ENCODE results near the gene LYSMD1. TPM values are rescaled to one million over a fixed set of nuclear protein-coding genes. Genes with fewer than 3 reads are reported as not detected.
A peak's percentile ranks its signal among the peaks of the same experiment; 100 is the strongest.

The LYSMD1 gene
- total RNA-seq, 1 donor from 2014 or later: 9.9 TPM

DNA sequence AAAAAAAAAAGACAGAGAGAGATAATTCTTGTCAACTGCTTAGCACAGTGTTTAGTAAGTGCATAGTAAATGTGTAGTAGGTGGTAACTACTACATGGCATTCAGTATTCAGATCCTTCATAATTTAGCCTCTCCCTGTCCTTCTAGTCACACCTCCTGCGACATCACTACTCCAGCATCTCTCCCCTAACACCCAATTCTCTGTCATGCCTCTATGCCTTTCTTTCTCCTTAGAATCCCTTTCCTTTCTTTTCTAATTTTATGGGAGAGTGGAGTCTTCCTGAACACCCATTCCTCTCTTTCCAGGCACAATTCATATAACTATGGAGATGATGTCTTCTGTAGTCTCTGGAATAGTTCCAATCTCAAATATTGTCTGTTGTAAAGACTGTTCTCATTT is 28.2 kb upstream of the LYSMD1 start:
- no peaks in the 10 kb centered on the region for H3K27me3 ChIP-seq (ENCODE audit: insufficient read depth, low read length)
- H3K4me3 Mint-ChIP-seq (ENCODE audit: unreplicated experiment): no peak overlapping the region
- no peak overlapping the region for H3K4me3 ChIP-seq (ENCODE audit: insufficient read depth, low read depth, low read length)
- no peaks in the 10 kb centered on the region for H3K36me3 Mint-ChIP-seq (ENCODE audit: low read depth, unreplicated experiment)
- no peak for FAIRE-seq
- H3K4me2 ChIP-seq (ENCODE audit: low read length): no peak overlapping the region
- H3K27me3 Mint-ChIP-seq (ENCODE audit: low read depth, unreplicated experiment): no peaks in the 10 kb centered on the region
- H3K9me3 ChIP-seq (ENCODE audit: insufficient read depth, low read depth, low read length): no peaks in the 10 kb centered on the region
- H3K27ac Mint-ChIP-seq (ENCODE audit: unreplicated experiment): no peak overlapping the region
- H3K4me1 ChIP-seq (ENCODE audit: insufficient read depth, low read length): peaks cover 15% of the 10 kb centered on the region
- no peak overlapping the region for H3K9ac ChIP-seq (ENCODE audit: low read length)
- no peaks in the 10 kb centered on the region for H3K9me3 Mint-ChIP-seq (ENCODE audit: unreplicated experiment)
- peaks cover 3% of the 10 kb centered on the region for H4K20me1 ChIP-seq (ENCODE audit: insufficient read depth, low read length)
- no peak for TF ChIP-seq EZH2 (IDR thresholded peaks at IDR 0.05; ENCODE audit: insufficient read depth, low read length)
- TF ChIP-seq, protein P1, sequence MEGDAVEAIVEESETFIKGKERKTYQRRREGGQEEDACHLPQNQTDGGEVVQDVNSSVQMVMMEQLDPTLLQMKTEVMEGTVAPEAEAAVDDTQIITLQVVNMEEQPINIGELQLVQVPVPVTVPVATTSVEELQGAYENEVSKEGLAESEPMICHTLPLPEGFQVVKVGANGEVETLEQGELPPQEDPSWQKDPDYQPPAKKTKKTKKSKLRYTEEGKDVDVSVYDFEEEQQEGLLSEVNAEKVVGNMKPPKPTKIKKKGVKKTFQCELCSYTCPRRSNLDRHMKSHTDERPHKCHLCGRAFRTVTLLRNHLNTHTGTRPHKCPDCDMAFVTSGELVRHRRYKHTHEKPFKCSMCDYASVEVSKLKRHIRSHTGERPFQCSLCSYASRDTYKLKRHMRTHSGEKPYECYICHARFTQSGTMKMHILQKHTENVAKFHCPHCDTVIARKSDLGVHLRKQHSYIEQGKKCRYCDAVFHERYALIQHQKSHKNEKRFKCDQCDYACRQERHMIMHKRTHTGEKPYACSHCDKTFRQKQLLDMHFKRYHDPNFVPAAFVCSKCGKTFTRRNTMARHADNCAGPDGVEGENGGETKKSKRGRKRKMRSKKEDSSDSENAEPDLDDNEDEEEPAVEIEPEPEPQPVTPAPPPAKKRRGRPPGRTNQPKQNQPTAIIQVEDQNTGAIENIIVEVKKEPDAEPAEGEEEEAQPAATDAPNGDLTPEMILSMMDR (IDR thresholded peaks at IDR 0.05; ENCODE audit: insufficient read depth, low read depth, low read length): no peak
- no peak overlapping the region for H3K27ac ChIP-seq (ENCODE audit: low read depth, low read length)
- no peak for DNase-seq (ENCODE audit: low read depth)
- peaks cover 15% of the 10 kb centered on the region for H3K79me2 ChIP-seq (ENCODE audit: insufficient read depth, low read length)
- H2AFZ ChIP-seq (ENCODE audit: low read depth, low read length): no peak overlapping the region
- no peaks in the 10 kb centered on the region for H3K36me3 ChIP-seq (ENCODE audit: insufficient read depth, low read length)
- H3K4me1 Mint-ChIP-seq (ENCODE audit: low read depth, unreplicated experiment): peaks cover 8% of the 10 kb centered on the region

DNA sequence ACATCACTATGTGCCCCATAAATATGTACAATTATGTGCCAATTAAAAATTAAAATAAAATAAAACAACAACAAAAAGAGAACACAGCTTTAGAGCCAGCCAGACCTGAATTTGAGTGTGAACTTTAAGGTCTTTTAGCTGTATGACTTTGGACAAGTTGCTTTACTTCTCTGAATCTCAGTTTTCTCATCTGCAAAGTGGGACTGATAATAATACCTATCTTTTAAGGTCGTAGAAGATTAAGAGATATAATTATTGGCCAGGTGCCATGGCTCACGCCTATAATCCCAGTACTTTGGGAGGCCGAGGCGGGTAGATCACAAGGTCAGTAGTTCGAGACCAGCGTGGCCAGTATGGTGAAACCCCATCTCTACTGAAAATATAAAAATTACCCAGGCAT is 27.6 kb upstream of the LYSMD1 start:
- Mint-ChIP-seq H3K4me3 (ENCODE audit: unreplicated experiment) (no peak overlapping the region), H3K4me1 (ENCODE audit: low read depth, unreplicated experiment) (peaks cover 12% of the 10 kb centered on the region), H3K27ac (ENCODE audit: unreplicated experiment) (no peak overlapping the region), H3K9me3 (ENCODE audit: unreplicated experiment) (no peaks in the 10 kb centered on the region), H3K36me3 (ENCODE audit: low read depth, unreplicated experiment) (no peaks in the 10 kb centered on the region), H3K27me3 (ENCODE audit: low read depth, unreplicated experiment) (no peaks in the 10 kb centered on the region)
- H3K36me3 ChIP-seq (ENCODE audit: insufficient read depth, low read length): no peaks in the 10 kb centered on the region
- H4K20me1 ChIP-seq (ENCODE audit: insufficient read depth, low read length): peaks cover 3% of the 10 kb centered on the region
- no peak overlapping the region for H3K27ac ChIP-seq (ENCODE audit: low read depth, low read length)
- no peak overlapping the region for H3K9ac ChIP-seq (ENCODE audit: low read length)
- DNase-seq (ENCODE audit: low read depth): no peak
- peaks cover 20% of the 10 kb centered on the region for H3K4me1 ChIP-seq (ENCODE audit: insufficient read depth, low read length)
- no peak overlapping the region for H2AFZ ChIP-seq (ENCODE audit: low read depth, low read length)
- no peak for TF ChIP-seq EZH2 (IDR thresholded peaks at IDR 0.05; ENCODE audit: insufficient read depth, low read length)
- H3K9me3 ChIP-seq (ENCODE audit: insufficient read depth, low read depth, low read length): no peaks in the 10 kb centered on the region
- H3K4me2 ChIP-seq (ENCODE audit: low read length): no peak overlapping the region
- no peak overlapping the region for H3K4me3 ChIP-seq (ENCODE audit: insufficient read depth, low read depth, low read length)
- H3K79me2 ChIP-seq (ENCODE audit: insufficient read depth, low read length): peaks cover 16% of the 10 kb centered on the region
- FAIRE-seq: no peak
- no peaks in the 10 kb centered on the region for H3K27me3 ChIP-seq (ENCODE audit: insufficient read depth, low read length)

DNA sequence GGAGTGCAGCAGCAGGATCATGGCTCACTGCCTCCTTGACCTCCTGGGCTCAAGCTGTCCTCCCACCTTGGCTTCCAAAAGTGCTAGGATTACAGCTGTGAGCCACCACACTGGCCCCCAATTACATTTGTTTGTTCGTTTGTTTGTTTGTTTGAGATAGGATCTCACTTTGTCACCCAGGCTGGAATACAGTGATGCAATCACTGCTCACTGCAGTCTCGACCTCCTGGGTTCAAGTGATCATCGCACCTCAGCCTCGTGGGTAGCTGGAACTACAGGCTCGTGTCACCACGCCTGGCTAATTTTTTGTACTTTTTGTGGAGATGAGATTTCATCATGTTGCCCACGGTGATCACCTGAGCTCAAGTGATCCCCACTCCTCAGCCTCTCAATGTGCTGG is 26.3 kb upstream of the LYSMD1 start:
- H3K9ac ChIP-seq (ENCODE audit: low read length): no peak overlapping the region
- peaks cover 6% of the 10 kb centered on the region for H4K20me1 ChIP-seq (ENCODE audit: insufficient read depth, low read length)
- no peak for FAIRE-seq
- H3K27me3 ChIP-seq (ENCODE audit: insufficient read depth, low read length): no peaks in the 10 kb centered on the region
- no peak overlapping the region for H3K27ac Mint-ChIP-seq (ENCODE audit: unreplicated experiment)
- H3K4me3 Mint-ChIP-seq (ENCODE audit: unreplicated experiment): peak overlapping the region; percentile 14
- no peak overlapping the region for H3K4me3 ChIP-seq (ENCODE audit: insufficient read depth, low read depth, low read length)
- H3K4me2 ChIP-seq (ENCODE audit: low read length): no peak overlapping the region
- no peaks in the 10 kb centered on the region for H3K36me3 Mint-ChIP-seq (ENCODE audit: low read depth, unreplicated experiment)
- no peaks in the 10 kb centered on the region for H3K27me3 Mint-ChIP-seq (ENCODE audit: low read depth, unreplicated experiment)
- H3K27ac ChIP-seq (ENCODE audit: low read depth, low read length): no peak overlapping the region
- no peaks in the 10 kb centered on the region for H3K9me3 ChIP-seq (ENCODE audit: insufficient read depth, low read depth, low read length)
- H2AFZ ChIP-seq (ENCODE audit: low read depth, low read length): no peak overlapping the region
- DNase-seq (ENCODE audit: low read depth): no peak
- peaks cover 12% of the 10 kb centered on the region for H3K4me1 Mint-ChIP-seq (ENCODE audit: low read depth, unreplicated experiment)
- H3K9me3 Mint-ChIP-seq (ENCODE audit: unreplicated experiment): no peaks in the 10 kb centered on the region
- H3K36me3 ChIP-seq (ENCODE audit: insufficient read depth, low read length): no peaks in the 10 kb centered on the region
- TF ChIP-seq, protein P1 (IDR thresholded peaks at IDR 0.05; ENCODE audit: insufficient read depth, low read depth, low read length): no peak
- TF ChIP-seq EZH2 (IDR thresholded peaks at IDR 0.05; ENCODE audit: insufficient read depth, low read length): no peak
- peaks cover 28% of the 10 kb centered on the region for H3K79me2 ChIP-seq (ENCODE audit: insufficient read depth, low read length)
- H3K4me1 ChIP-seq (ENCODE audit: insufficient read depth, low read length): peaks cover 15% of the 10 kb centered on the region
